Vagina (tissue), 2 donors: ENCODE measurements around the gene MRNIP.

Source experiments
- CTCF ChIP-seq, 3 experiments: fragments of 450-650 bp in 2 of 3; fragments of 200-600 bp in 1 of 3; sonication (generic) in 1 of 3; IDR thresholded peaks; one replicate each; pipeline ENCODE4 v1.5.1; 2017 to 2019; ENCODE audit warnings: antibody characterized with exemption in 3 of 3, mild to moderate bottlenecking in 2 of 3, moderate library complexity in 2 of 3
- POLR2AphosphoS5 ChIP-seq, 2 donors: sonication (generic); formaldehyde crosslinking; IDR thresholded peaks; one replicate each; pipeline ENCODE4 v1.9.0; 2017; ENCODE audit warnings: antibody characterized with exemption in 2 of 2, mild to moderate bottlenecking in 2 of 2, low read depth in 1 of 2; ENCODE audit not compliant: insufficient read depth in 1 of 2

GRCh38 chr5:179829732-179830435 is 28.7 kb downstream of the MRNIP start:
- TF ChIP-seq CTCF (IDR thresholded peaks at IDR 0.05) (no peak), POLR2AphosphoS5 (IDR thresholded peaks at IDR 0.05; ENCODE audit: insufficient read depth in 1 of 2, low read depth in 1 of 2) (no peak)
